ENCODE data around the gene ATG2B. TPM values are rescaled to one million over a fixed set of nuclear protein-coding genes. Genes with fewer than 3 reads are reported as not detected.

Gene ATG2B
- total RNA-seq, 2 donors from 2014 or later, result 24.5 to 43.3 TPM

- intact Hi-C loops (cut with DNase I), result no loop called here
- TF ChIP-seq POLR2AphosphoS5 (IDR thresholded peaks at IDR 0.05), result no peak
- TF ChIP-seq CTCF (IDR thresholded peaks at IDR 0.05), result no peak
- TF ChIP-seq POLR2A (IDR thresholded peaks at IDR 0.05), result no peak
- 91% methylated on average over 10 of the region's 10 CpGs for WGBS
- Histone ChIP-seq H3K9me3 (no peaks in the 10 kb centered on the region), H3K4me1 (replicated peaks) (no peaks in the 10 kb centered on the region), H3K4me3 (no peak overlapping the region), H3K27me3 (replicated peaks; ENCODE audit: insufficient read depth) (no peaks in the 10 kb centered on the region), H3K36me3 (no peaks in the 10 kb centered on the region), H3K27ac (no peak overlapping the region)
- no peak for DNase-seq (ENCODE audit: low spot score)
These were observed 121.0 kb downstream of the ATG2B start for GRCh38 chr14:96242126-96242525.

GRCh38 chr14:96240641-96241040, 122.5 kb downstream of the ATG2B start:
- Histone ChIP-seq H3K4me3 (no peak overlapping the region), H3K36me3 (no peaks in the 10 kb centered on the region), H3K4me1 (replicated peaks) (no peaks in the 10 kb centered on the region), H3K27ac (no peak overlapping the region), H3K9me3 (no peaks in the 10 kb centered on the region), H3K27me3 (replicated peaks; ENCODE audit: insufficient read depth) (no peaks in the 10 kb centered on the region)
- TF ChIP-seq POLR2A (IDR thresholded peaks at IDR 0.05) (no peak), POLR2AphosphoS5 (IDR thresholded peaks at IDR 0.05) (no peak), CTCF (IDR thresholded peaks at IDR 0.05) (no peak)
- intact Hi-C loops (cut with DNase I), result no loop called here
- no peak for DNase-seq (ENCODE audit: low spot score)
- 97% methylated on average over 18 of the region's 18 CpGs for WGBS

- Histone ChIP-seq H3K4me3 (no peak overlapping the region), H3K27ac (no peak overlapping the region), H3K27me3 (replicated peaks; ENCODE audit: insufficient read depth) (no peaks in the 10 kb centered on the region), H3K9me3 (no peaks in the 10 kb centered on the region), H3K4me1 (replicated peaks) (no peaks in the 10 kb centered on the region), H3K36me3 (no peaks in the 10 kb centered on the region)
- intact Hi-C loops (cut with DNase I), result no loop called here
- WGBS, result 71% methylated on average over 9 of the region's 9 CpGs
- no peak for TF ChIP-seq POLR2AphosphoS5 (IDR thresholded peaks at IDR 0.05)
- TF ChIP-seq CTCF (IDR thresholded peaks at IDR 0.05), result no peak
- no peak for TF ChIP-seq POLR2A (IDR thresholded peaks at IDR 0.05)
- no peak for DNase-seq (ENCODE audit: low spot score)
These were observed 123.4 kb downstream of the ATG2B start for GRCh38 chr14:96239711-96240141.

GRCh38 chr14:96238676-96239265, 124.4 kb downstream of the ATG2B start:
- H3K4me1 ChIP-seq (replicated peaks), result no peaks in the 10 kb centered on the region
- H3K36me3 ChIP-seq, result no peaks in the 10 kb centered on the region
- DNase-seq (ENCODE audit: low spot score), result no peak
- WGBS, result 69% methylated on average over 7 of the region's 7 CpGs
- no peaks in the 10 kb centered on the region for H3K27me3 ChIP-seq (replicated peaks; ENCODE audit: insufficient read depth)
- TF ChIP-seq POLR2AphosphoS5 (IDR thresholded peaks at IDR 0.05) (no peak), CTCF (IDR thresholded peaks at IDR 0.05) (no peak), POLR2A (IDR thresholded peaks at IDR 0.05) (no peak)
- H3K27ac ChIP-seq, result no peak overlapping the region
- intact Hi-C loops (cut with DNase I), result no loop called here
- H3K9me3 ChIP-seq, result no peaks in the 10 kb centered on the region
- no peak overlapping the region for H3K4me3 ChIP-seq

- H3K36me3 ChIP-seq, result no peaks in the 10 kb centered on the region
- 100% methylated on average over 2 of the region's 2 CpGs for WGBS
These were observed 125.5 kb downstream of the ATG2B start for GRCh38 chr14:96237641-96238040.

More at GRCh38 chr14:96237641-96238040, 125.5 kb downstream of the ATG2B start:
- intact Hi-C loops (cut with DNase I), result no loop called here
- Histone ChIP-seq H3K27ac (no peak overlapping the region), H3K4me3 (no peak overlapping the region), H3K27me3 (replicated peaks; ENCODE audit: insufficient read depth) (no peaks in the 10 kb centered on the region), H3K4me1 (replicated peaks) (no peaks in the 10 kb centered on the region), H3K9me3 (no peaks in the 10 kb centered on the region)
- no peak for DNase-seq (ENCODE audit: low spot score)
- TF ChIP-seq CTCF (IDR thresholded peaks at IDR 0.05), result no peak
- TF ChIP-seq POLR2A (IDR thresholded peaks at IDR 0.05), result no peak
- no peak for TF ChIP-seq POLR2AphosphoS5 (IDR thresholded peaks at IDR 0.05)

Data from prostate gland (tissue), 2 donors.